ENCODE measurements around the gene CELF1. TPM values are rescaled to one million over a fixed set of nuclear protein-coding genes. Genes with fewer than 3 reads are reported as not detected.

The CELF1 gene
- total and polyA plus RNA-seq, 2 of the 13 experiments (the other 11 are each of a cell fraction or from before 2014, with no cell fraction given) = 69.0 to 80.1 TPM

GRCh38 chr11:47565340-47566148 is 12.6 kb upstream of the CELF1 start, which contains the start of gene PTPMT1 (continued):
- TF ChIP-seq ZFP82 (CRISPR knock-in tag; IDR thresholded peaks at IDR 0.05; ENCODE audit: borderline replicate concordance) (no peak; the same call in 1 of the 2 replicates), ZNF232 (CRISPR knock-in tag; IDR thresholded peaks at IDR 0.05; ENCODE audit: borderline replicate concordance) (peak; percentile 49; the same call in 1 of the 2 replicates), CENPT (CRISPR knock-in tag; IDR thresholded peaks at IDR 0.05; ENCODE audit: low read depth) (peak; percentile 94; the same call in 1 of the 2 replicates), ZBTB37 (CRISPR knock-in tag; IDR thresholded peaks at IDR 0.05) (no peak), TEF (CRISPR knock-in tag; IDR thresholded peaks at IDR 0.05) (no peak), DNMT3B (CRISPR knock-in tag; conservative IDR thresholded peaks at IDR 0.05) (no peak), ATAD3A (CRISPR knock-in tag; IDR thresholded peaks at IDR 0.05) (no peak), ZNF556 (CRISPR knock-in tag; IDR thresholded peaks at IDR 0.05; ENCODE audit: borderline replicate concordance) (0 out of 2 replicates have a peak, but pooled peaks have one; percentile 45), ZNF772 (CRISPR knock-in tag; IDR thresholded peaks at IDR 0.05) (peak; percentile 70; the same call in 1 of the 2 replicates), FOXC1 (CRISPR knock-in tag; IDR thresholded peaks at IDR 0.05; ENCODE audit: borderline replicate concordance) (peak; percentile 82), ZNF878 (CRISPR knock-in tag; IDR thresholded peaks at IDR 0.05) (no peak), ZNF350 (CRISPR knock-in tag; IDR thresholded peaks at IDR 0.05; ENCODE audit: borderline replicate concordance, low read depth) (no peak; the same call in 1 of the 2 replicates), REL (CRISPR knock-in tag; conservative IDR thresholded peaks at IDR 0.05) (no peak), IRF9 (CRISPR knock-in tag; IDR thresholded peaks at IDR 0.05; ENCODE audit: borderline replicate concordance) (peak; percentile 37; the same call in 1 of the 2 replicates), PBX2 (CRISPR knock-in tag; IDR thresholded peaks at IDR 0.05) (no peak), CEBPB (IDR thresholded peaks at IDR 0.05; ENCODE audit: borderline replicate concordance, low read depth, low read length) (no peak), ATF6 (CRISPR knock-in tag; conservative IDR thresholded peaks at IDR 0.05) (no peak), ELF4 (CRISPR knock-in tag; IDR thresholded peaks at IDR 0.05; ENCODE audit: borderline replicate concordance) (no peak), RXRB (CRISPR knock-in tag; IDR thresholded peaks at IDR 0.05; ENCODE audit: borderline replicate concordance) (no peak), BRD4 (CRISPR knock-in tag; IDR thresholded peaks at IDR 0.05) (no peak; the same call in 1 of the 2 replicates), THAP7 (CRISPR knock-in tag; IDR thresholded peaks at IDR 0.05) (no peak)
